HCT116 (cell line): Measurements from ENCODE around the gene ERC2. TPM values are rescaled to one million over a fixed set of nuclear protein-coding genes. Genes with fewer than 3 reads are reported as not detected.

Experiments
- ATAC-seq: fragments of 200-7000 bp; cut with Tn5 transposase; 2 replicates; pipeline ENCODE4 v1.9.1; 2020; ENCODE audit warnings: mild to moderate bottlenecking, moderate library complexity
- BruUV-seq: library from RNA; stranded (reverse); fragments of 400-500 nt; replicated peaks from 2 replicates; lab custom pipeline; 2021; lab: Mats Ljungman, UMichigan
- CTCF ChIA-PET: fragments of 300-600 bp; sonication (Branson Sonifier 250); formaldehyde crosslinking; loops from one replicate; lab custom pipeline; 2021; ENCODE audit warnings: antibody characterized with exemption; lab: Charles Lee
- POLR2A ChIA-PET: fragments of 300-600, 350-600 bp; sonication (Branson Sonifier 250); formaldehyde crosslinking; loops from one replicate; lab custom pipeline; 2021; ENCODE audit warnings: antibody characterized with exemption; lab: Charles Lee
- RAD21 ChIA-PET, 2 experiments: fragments of 300-600 bp; sonication (Branson Sonifier 250); formaldehyde crosslinking; loops; one replicate each; lab custom pipeline; 2023; ENCODE audit warnings: low total read pairs in 2 of 2; ENCODE audit not compliant: uncharacterized antibody in 2 of 2, unreplicated experiment in 2 of 2, low non-redundant PET in 1 of 2; lab: Charles Lee
- DNase-seq: peaks from one replicate; pipeline ENCODE4 v3.0.0-alpha.2; 2010; ENCODE audit warnings: low read depth, low spot score
- H2AFZ ChIP-seq: fragments of 200-600 bp; shearing (Covaris generic), sonication (generic); 2 replicates; pipeline ENCODE4 v1.6.1; 2017; ENCODE audit warnings: low read depth, mixed run types, mixed read lengths, antibody characterized with exemption, low read length; ENCODE audit not compliant: poor library complexity, severe bottlenecking
- H3K27ac ChIP-seq: 2 replicates; pipeline ENCODE4 v1.5.1; 2012; ENCODE audit warnings: low read depth, low read length
- H3K27me3 ChIP-seq: fragments of 200-600 bp; sonication (generic); 2 replicates; pipeline ENCODE4 v1.6.1; 2016; ENCODE audit warnings: mixed run types, low read length, mixed read lengths; ENCODE audit not compliant: insufficient read depth
- H3K36me3 ChIP-seq, 2 experiments: fragments of 200-500 bp in 1 of 2; fragments of 200-600 bp in 1 of 2; sonication (Bioruptor generic) in 1 of 2; sonication (generic) in 1 of 2; 2 replicates each; pipeline versions ENCODE4 v1.5.1 to v1.6.1; 2014 to 2016; ENCODE audit warnings: low read length in 2 of 2, inconsistent platforms in 1 of 2, mixed read lengths in 1 of 2, mixed run types in 1 of 2; ENCODE audit not compliant: insufficient read depth in 2 of 2, control insufficient read depth in 1 of 2
- H3K4me1 ChIP-seq, 2 experiments: fragments of 200-600 bp in 1 of 2; sonication (generic) in 1 of 2; 2 replicates each; pipeline versions ENCODE4 v1.5.1 to v1.6.1; 2012 to 2017; ENCODE audit warnings: low read length in 2 of 2, inconsistent platforms in 1 of 2, mild to moderate bottlenecking in 1 of 2, mixed read lengths in 1 of 2, mixed run types in 1 of 2, moderate library complexity in 1 of 2; ENCODE audit not compliant: insufficient read depth in 2 of 2, control insufficient read depth in 1 of 2
- H3K4me2 ChIP-seq: fragments of 200-600 bp; sonication (generic); 2 replicates; pipeline ENCODE4 v1.6.1; 2017; ENCODE audit warnings: mixed run types, low read length, mixed read lengths
- H3K4me3 ChIP-seq, 2 experiments: fragments of 200-600 bp in 1 of 2; sonication (generic) in 1 of 2; replicated peaks in 1 of 2; 2 replicates each; pipeline ENCODE4 v1.5.1; 2011 to 2016; ENCODE audit warnings: low read length in 2 of 2, control low read depth in 1 of 2, low read depth in 1 of 2, mild to moderate bottlenecking in 1 of 2, mixed read lengths in 1 of 2, mixed run types in 1 of 2
- H3K79me2 ChIP-seq: fragments of 200-600 bp; sonication (generic); 2 replicates; pipeline ENCODE4 v1.6.1; 2017; ENCODE audit warnings: mild to moderate bottlenecking, mixed run types, low read length, moderate library complexity, mixed read lengths; ENCODE audit not compliant: insufficient read depth
- H3K9ac ChIP-seq: fragments of 200-600 bp; sonication (generic); 2 replicates; pipeline ENCODE4 v1.6.1; 2016; ENCODE audit warnings: low read length, mixed read lengths
- H3K9me2 ChIP-seq: fragments of 200-600 bp; sonication (generic), shearing (Covaris generic); 2 replicates; pipeline ENCODE4 v1.6.1; 2017; ENCODE audit warnings: mixed run types, mild to moderate bottlenecking, moderate library complexity; ENCODE audit not compliant: insufficient read depth
- H3K9me3 ChIP-seq, 2 experiments: fragments of 200-500 bp in 1 of 2; fragments of 200-600 bp in 1 of 2; sonication (Bioruptor generic) in 1 of 2; sonication (generic) in 1 of 2; 2 replicates each; pipeline ENCODE4 v1.6.1; 2014 to 2017; ENCODE audit warnings: low read length in 2 of 2, mixed read lengths in 2 of 2, inconsistent platforms in 1 of 2, low read depth in 1 of 2, mild to moderate bottlenecking in 1 of 2, mixed run types in 1 of 2, moderate library complexity in 1 of 2; ENCODE audit not compliant: control insufficient read depth in 1 of 2, insufficient read depth in 1 of 2
- H4K20me1 ChIP-seq: fragments of 200-600 bp; sonication (generic), shearing (Covaris generic); 2 replicates; pipeline ENCODE4 v1.6.1; 2017; ENCODE audit warnings: mixed run types, mild to moderate bottlenecking, moderate library complexity; ENCODE audit not compliant: insufficient read depth
- CBX3 ChIP-seq: IDR thresholded peaks from 2 replicates; pipeline ENCODE4 v1.6.1; 2012; ENCODE audit warnings: low read depth
- CEBPB ChIP-seq: IDR thresholded peaks from 2 replicates; pipeline ENCODE4 v1.6.1; 2012; ENCODE audit warnings: low read depth
- ELF1 ChIP-seq: IDR thresholded peaks from 2 replicates; pipeline ENCODE4 v1.6.1; 2012; ENCODE audit warnings: low read depth, borderline replicate concordance
- EZH2 ChIP-seq: fragments of 200-600 bp; sonication (generic); IDR thresholded peaks from 2 replicates; pipeline ENCODE4 v1.6.1; 2017; ENCODE audit warnings: antibody characterized with exemption, mixed run types
- EZH2phosphoT487 ChIP-seq: fragments of 200-600 bp; IDR thresholded peaks from 2 replicates; pipeline ENCODE4 v1.6.1; 2018; ENCODE audit warnings: antibody characterized with exemption, borderline replicate concordance
- JUND ChIP-seq: IDR thresholded peaks from 2 replicates; pipeline ENCODE4 v1.6.1; 2012
- MAX ChIP-seq: IDR thresholded peaks from 2 replicates; pipeline ENCODE4 v1.6.1; 2012
- SP1 ChIP-seq: IDR thresholded peaks from 2 replicates; pipeline ENCODE4 v1.6.1; 2012; ENCODE audit warnings: low read depth
- SRF ChIP-seq: IDR thresholded peaks from 2 replicates; pipeline ENCODE4 v1.6.1; 2012; ENCODE audit warnings: low read depth
- ZFX ChIP-seq: fragments of 450-650 bp; IDR thresholded peaks from 2 replicates; pipeline ENCODE4 v1.6.1; 2017
- intact Hi-C: fragments of 100-400 bp; cut with micrococcal nuclease; formaldehyde crosslinking; loops from 2 replicates; pipeline ENCODE4 v1.10.0; 2022
- total RNA-seq: library from RNA; stranded (reverse); gene quantifications from one replicate; pipeline ENCODE4 v1.2.1, GENCODE V29; 2021; ENCODE audit not compliant: unreplicated experiment
- TF ChIP-seq, protein P1 (sequence below): IDR thresholded peaks from 2 replicates; pipeline ENCODE4 v1.6.1; 2012
- TF ChIP-seq, protein P2 (sequence below): IDR thresholded peaks from 2 replicates; pipeline ENCODE4 v1.6.1; 2012; ENCODE audit warnings: low read depth

Gene ERC2
- total RNA-seq, 1 experiment from 2014 or later: not detected

DNA sequence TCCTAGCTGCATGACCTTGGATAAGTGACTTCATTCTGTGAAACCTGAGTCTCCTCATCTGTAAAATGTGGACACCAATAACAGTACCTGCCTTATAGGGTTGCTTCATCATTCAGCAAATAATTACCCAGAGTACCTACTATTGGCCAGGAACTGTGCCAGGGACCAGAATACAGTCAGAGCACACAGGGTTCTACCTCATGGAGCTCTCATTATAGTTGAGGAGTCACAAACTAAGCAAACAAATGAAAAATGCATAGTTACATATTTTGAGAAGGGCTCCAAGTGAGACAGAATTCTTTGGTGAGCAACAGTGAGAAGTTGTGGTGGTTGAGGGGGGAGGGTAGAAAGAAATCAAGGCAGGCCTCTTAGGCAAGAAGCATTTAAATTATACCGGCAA is 672.5 kb downstream of the ERC2 start (continued):
- no peak for TF ChIP-seq MAX
- no peak for TF ChIP-seq SRF
- no peak for TF ChIP-seq EZH2
- TF ChIP-seq ELF1: no peak
- TF ChIP-seq JUND: no peak
- TF ChIP-seq CBX3: no peak

- no peaks in the 10 kb centered on the region for H3K9me2 ChIP-seq
- ChIA-PET RAD21 (no interaction called here), POLR2A (no interaction called here), CTCF (no interaction called here)
- H3K9me3 ChIP-seq: no peaks in the 10 kb centered on the region; a peak in 1 of 4 replicates
- ATAC-seq (no peak), DNase-seq (no peak)
- BruUV-seq: no TSS peak
- no peak for TF ChIP-seq JUND
- no peak for TF ChIP-seq ZFX
- TF ChIP-seq, protein P1, sequence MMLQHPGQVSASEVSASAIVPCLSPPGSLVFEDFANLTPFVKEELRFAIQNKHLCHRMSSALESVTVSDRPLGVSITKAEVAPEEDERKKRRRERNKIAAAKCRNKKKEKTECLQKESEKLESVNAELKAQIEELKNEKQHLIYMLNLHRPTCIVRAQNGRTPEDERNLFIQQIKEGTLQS: no peak
- no peak for TF ChIP-seq EZH2phosphoT487
- TF ChIP-seq SP1: no peak
- TF ChIP-seq CEBPB: no peak
- no peak for TF ChIP-seq SRF
- TF ChIP-seq, protein P2, sequence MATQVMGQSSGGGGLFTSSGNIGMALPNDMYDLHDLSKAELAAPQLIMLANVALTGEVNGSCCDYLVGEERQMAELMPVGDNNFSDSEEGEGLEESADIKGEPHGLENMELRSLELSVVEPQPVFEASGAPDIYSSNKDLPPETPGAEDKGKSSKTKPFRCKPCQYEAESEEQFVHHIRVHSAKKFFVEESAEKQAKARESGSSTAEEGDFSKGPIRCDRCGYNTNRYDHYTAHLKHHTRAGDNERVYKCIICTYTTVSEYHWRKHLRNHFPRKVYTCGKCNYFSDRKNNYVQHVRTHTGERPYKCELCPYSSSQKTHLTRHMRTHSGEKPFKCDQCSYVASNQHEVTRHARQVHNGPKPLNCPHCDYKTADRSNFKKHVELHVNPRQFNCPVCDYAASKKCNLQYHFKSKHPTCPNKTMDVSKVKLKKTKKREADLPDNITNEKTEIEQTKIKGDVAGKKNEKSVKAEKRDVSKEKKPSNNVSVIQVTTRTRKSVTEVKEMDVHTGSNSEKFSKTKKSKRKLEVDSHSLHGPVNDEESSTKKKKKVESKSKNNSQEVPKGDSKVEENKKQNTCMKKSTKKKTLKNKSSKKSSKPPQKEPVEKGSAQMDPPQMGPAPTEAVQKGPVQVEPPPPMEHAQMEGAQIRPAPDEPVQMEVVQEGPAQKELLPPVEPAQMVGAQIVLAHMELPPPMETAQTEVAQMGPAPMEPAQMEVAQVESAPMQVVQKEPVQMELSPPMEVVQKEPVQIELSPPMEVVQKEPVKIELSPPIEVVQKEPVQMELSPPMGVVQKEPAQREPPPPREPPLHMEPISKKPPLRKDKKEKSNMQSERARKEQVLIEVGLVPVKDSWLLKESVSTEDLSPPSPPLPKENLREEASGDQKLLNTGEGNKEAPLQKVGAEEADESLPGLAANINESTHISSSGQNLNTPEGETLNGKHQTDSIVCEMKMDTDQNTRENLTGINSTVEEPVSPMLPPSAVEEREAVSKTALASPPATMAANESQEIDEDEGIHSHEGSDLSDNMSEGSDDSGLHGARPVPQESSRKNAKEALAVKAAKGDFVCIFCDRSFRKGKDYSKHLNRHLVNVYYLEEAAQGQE: no peak
- H3K4me2 ChIP-seq: no peak overlapping the region
- no peaks in the 10 kb centered on the region for H3K79me2 ChIP-seq
- H3K27ac ChIP-seq: no peak overlapping the region
- intact Hi-C loops: no loop called here
- H3K36me3 ChIP-seq: no peaks in the 10 kb centered on the region
- H2AFZ ChIP-seq: no peak overlapping the region
- no peaks in the 10 kb centered on the region for H4K20me1 ChIP-seq
- no peaks in the 10 kb centered on the region for H3K27me3 ChIP-seq
- no peaks in the 10 kb centered on the region for H3K4me1 ChIP-seq
- no peak overlapping the region for H3K9ac ChIP-seq
- no peak overlapping the region for H3K4me3 ChIP-seq
Observed at GRCh38 chr3:55795296-55795695, 673.0 kb downstream of the ERC2 start.
